GM12892 (cell line): ENCODE data around the gene EIF1B.
A peak's percentile ranks its signal among the peaks of the same experiment; 100 is the strongest.

Source experiments
- DNase-seq: peaks from one replicate; pipeline ENCODE4 v3.0.0; 2011; ENCODE audit not compliant: insufficient read length
- FAIRE-seq: peaks from 2 replicates; lab custom pipeline; 2011; peaks lifted over from hg19 to GRCh38; lab: Jason Lieb, UNC
- POLR2A ChIP-seq: IDR thresholded peaks from 2 replicates; pipeline ENCODE4 v1.6.1; 2011; ENCODE audit warnings: low read depth, low read length, control low read depth
- POLR2AphosphoS5 ChIP-seq: IDR thresholded peaks from 2 replicates; pipeline ENCODE4 v1.6.1; 2011; ENCODE audit warnings: low read depth, low read length, control low read depth
- TAF1 ChIP-seq: IDR thresholded peaks from 2 replicates; pipeline ENCODE4 v1.6.1; 2011; ENCODE audit warnings: low read depth, mild to moderate bottlenecking, control low read depth, low read length, borderline replicate concordance

The EIF1B gene

DNA sequence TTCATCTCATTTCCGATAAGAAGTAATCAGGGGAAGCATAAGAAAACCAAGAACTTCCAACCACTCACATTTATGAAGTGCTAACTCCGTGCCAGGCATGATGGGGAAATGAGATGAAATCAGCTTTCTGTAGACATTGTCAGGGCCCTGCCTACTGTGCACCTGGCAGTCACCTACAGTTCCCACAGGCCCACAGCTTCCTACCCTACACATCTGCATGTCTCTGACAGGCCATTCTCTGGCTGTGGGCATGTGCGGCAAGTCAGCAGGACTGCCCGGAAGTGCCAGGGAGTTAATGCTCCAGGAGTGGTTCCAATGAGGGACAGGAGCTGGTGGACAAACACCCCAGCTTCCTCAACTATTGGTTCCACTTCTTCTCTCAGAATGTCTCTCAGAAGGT is 24.3 kb downstream of the EIF1B start:
- FAIRE-seq (no peak), DNase-seq (no peak)
- no peak for TF ChIP-seq POLR2AphosphoS5
- no peak for TF ChIP-seq POLR2A

DNA sequence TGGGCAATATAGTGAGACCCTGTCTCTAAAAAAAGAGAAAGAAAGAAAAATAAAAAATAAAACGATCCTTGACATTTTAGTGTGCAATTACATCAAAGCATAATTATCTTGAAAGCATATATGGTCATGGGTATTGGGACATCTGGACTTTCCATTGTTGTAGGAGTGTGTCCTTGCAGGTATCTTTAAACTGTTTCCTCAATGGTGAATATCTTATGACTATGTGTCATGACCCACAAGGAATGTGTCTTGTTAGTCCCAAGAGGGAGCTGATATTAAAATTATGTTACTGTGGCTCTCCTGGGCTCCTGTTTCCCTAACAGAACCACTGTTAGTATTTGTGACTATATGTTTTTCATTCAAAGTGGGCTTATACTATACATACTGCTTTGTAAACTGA is 26.6 kb downstream of the EIF1B start:
- TF ChIP-seq POLR2A = no peak
- no peak for DNase-seq
- FAIRE-seq = no peak

DNA sequence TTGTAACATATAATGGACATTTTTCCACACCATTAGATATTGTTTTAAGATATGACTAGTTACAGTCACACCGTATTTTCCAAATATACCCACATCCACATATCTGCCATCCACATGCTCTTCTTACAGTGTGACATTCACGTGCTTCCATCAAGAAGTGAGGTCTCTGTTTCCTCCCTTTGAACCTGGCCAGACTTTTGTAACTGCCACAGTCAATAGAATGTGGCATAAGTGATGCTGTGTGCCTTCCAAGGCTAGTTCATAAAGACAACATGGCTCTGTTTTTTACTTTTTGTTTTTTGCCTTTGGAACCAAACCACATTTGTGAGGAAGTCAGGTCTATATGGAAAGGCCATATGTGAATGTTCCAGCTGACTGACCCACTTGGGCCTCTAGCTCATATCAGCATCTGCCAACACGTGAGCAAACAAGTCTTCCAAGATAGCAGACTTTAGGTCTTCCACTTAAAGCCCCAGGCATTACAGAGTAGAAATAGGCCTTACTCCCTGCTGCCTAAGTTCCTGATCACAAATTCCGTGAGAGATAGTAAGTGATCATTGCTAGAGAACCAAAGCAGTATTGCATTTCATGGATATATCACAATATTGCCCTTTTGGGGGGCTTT is 27.1 kb downstream of the EIF1B start:
- DNase-seq = no peak
- FAIRE-seq = no peak
- TF ChIP-seq TAF1 (no peak), POLR2AphosphoS5 (no peak), POLR2A (no peak)

DNA sequence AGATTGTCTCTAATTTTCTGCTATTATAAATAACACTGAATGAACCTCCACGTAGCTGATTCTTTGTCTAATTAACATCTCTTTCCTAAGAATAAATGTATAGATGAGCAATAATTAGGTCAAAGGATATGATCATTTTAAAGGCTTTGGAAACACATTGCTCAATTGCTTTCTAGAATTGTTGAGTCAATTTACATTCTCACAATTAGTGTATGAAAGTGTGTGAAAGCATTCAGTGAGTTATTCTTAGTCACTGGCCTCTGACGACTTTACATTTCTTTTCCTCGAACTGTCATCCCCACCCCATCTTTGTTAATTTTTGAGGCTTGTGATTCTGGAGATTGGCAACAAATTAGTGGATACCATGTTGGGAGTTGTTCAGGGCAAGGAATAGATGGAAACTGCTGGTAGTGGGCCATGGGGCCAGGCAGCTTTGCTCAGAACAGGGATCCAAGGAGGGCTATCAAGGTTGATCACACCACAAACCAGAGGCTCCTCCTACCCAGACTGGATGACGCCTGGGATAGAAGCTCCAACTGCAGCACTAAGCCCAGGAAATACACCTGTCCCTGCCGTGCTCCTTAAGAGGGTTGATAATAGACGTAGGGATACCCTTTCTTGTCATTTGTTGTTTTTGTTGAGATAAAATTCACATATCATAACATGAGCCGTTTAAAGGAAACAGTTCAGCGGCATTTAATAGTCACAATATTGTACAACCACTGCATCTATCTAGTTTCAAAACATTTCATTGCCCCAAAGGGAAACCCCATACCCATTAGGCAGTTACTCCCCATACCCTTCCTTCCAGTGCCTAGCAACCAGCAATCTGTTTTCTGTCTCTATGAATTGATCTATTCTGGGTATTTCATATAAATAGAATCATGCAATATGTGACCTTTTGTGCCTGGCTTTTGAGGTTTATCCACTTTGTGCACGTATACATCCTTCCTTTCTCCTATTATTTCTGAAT is 27.9 kb downstream of the EIF1B start:
- TF ChIP-seq POLR2A (no peak), TAF1 (no peak), POLR2AphosphoS5 (no peak)
- DNase-seq (no peak), FAIRE-seq (peak; percentile 46)

DNA sequence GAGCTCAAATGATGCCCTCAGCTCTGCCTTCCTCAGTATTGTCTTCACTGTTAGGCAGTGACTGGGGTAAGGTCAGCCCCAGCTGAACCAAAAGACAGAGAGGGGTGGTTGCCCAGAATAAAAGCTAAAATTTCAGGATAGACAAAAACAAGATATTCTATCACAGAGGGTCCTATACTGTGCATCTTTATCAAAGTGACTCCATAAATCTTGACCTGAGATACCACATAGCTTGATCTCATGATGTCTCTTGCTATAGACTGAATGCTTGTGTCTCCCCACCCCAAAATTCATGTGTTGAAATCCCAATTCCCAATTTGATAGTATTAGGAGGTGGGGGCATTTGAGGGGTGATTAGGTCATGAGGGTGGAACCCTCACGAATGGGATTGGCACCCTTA is 30.4 kb downstream of the EIF1B start:
- DNase-seq (no peak), FAIRE-seq (no peak)
- TF ChIP-seq TAF1 (no peak), POLR2A (no peak), POLR2AphosphoS5 (no peak)

DNA sequence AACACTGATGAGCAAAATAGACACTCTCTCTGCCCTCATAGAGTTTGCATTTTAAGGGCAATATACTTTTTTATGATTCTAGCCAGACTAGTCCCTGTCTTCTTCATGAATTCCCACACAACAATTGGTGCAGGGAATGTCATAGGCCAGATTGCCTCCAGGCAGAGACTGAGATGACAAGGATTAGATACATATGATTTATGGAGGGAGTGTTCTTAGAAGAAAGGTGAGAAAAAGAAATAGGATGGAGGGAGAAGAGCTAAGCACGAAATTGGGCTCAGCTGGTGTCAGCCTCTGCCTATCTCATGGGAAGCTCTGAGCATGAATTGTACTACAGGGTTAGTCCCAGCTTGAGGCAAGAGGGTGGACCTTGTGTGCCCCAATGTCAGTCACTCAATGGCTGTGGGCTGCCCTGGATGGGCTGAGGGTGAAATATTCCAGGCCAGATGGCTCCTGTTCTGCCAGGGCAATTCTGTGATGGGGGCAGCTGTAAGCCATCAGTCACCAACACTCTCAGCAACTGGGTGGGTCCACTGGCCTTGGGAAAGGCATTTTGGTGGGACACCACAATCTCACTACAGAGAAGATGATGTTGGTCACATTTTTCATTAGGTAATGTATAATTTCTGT is 31.1 kb downstream of the EIF1B start:
- FAIRE-seq = no peak
- no peak for DNase-seq
- TF ChIP-seq POLR2AphosphoS5 = no peak

DNA sequence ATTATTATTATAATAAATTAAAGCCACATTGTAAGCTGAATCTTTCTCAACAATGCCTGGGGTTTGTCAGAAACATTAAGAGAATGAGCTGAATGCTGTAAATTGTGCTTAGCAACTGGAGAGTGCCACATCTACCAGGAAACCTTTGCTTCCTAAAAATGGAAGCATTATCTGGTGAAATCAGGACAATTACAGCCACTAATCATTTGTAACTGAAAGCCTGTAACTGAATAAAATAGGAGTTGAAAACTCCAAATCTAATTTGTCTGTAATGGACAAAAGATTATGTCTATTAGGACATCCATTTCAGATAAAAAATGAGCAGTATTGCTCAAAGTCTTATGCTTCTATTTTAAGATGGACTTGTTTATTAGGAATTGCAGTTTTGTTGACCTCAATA is 32.2 kb downstream of the EIF1B start:
- FAIRE-seq (no peak), DNase-seq (no peak)
- TF ChIP-seq POLR2AphosphoS5 (no peak), TAF1 (no peak), POLR2A (no peak)

DNA sequence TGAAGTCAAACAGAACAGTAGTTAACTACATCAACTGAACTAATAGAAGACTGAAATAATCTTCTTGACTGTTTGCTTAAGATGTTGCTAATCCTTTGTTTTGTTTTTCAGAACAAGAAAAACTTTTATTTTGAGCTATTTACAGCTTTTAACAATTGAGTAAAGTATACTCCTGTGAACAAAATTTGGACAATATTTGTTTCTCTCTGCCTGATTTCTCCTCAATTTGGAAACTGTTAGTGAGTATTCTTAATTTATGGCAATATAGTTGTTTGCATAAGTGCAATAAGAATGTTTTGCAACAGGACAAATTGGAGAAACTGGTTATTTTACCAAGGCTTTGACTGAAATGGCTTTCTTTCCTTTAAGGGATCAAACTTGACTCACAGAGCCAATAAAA is 41.0 kb downstream of the EIF1B start:
- TF ChIP-seq TAF1 (no peak), POLR2AphosphoS5 (no peak), POLR2A (no peak)
- FAIRE-seq (no peak), DNase-seq (no peak)

DNA sequence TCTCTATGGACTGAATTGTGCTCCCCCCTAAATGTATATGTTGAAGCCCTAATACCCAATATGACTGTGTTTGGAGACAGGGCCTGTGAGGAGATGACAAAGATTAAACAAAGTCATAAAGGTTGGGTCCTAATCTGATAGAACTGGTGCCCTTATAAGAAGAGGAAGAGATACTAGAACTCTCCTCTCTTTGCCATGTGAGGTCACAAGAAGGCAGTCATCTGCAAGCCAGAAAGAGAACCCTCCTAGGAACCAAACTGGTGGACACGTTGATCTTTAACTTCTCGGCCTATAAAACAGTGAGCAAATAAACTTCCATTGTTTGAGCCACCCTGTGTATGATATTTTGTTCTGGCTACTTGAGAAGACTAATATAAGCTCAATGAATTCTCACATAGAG is 45.9 kb downstream of the EIF1B start:
- FAIRE-seq (no peak), DNase-seq (no peak)
- TF ChIP-seq TAF1 = no peak
- TF ChIP-seq POLR2AphosphoS5 = no peak
- TF ChIP-seq POLR2A = no peak

DNA sequence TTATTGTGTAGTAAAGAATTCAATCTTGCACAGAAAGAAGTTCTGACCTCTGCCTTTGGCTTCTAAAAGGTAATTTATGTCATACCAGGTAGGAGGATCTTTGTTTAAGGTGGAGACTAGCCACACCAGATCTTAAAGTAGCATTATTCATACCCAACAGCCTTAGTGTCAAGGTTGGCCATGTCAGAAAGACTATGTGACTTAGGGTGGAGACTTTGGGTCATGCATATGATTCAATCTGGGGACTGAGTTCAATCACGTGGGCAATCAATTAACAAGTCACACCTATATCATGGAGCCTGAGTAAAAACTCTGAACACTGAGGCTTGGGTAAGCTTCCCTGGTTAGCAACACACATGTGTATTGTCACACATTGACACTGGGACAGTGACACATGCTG is 48.9 kb downstream of the EIF1B start:
- no peak for DNase-seq
- TF ChIP-seq POLR2A (no peak), TAF1 (no peak), POLR2AphosphoS5 (no peak)
- no peak for FAIRE-seq
